GM19043 (cell line): ENCODE results near the gene APOL4.
"Not testable (repeated sequence)": the region's sequence is repeated elsewhere in the genome, so short reads cannot be mapped to it uniquely, and the experiment has no call there.

Experiments used
- ATAC-seq: cut with Tn5 transposase; IDR thresholded peaks from one replicate; pipeline ENCODE4 v1.9.1; 2021; ENCODE audit warnings: low read depth; ENCODE audit not compliant: unreplicated experiment

The APOL4 gene

GRCh38 chr22:36232715-36233401, 31.2 kb upstream of the APOL4 start:
- no peak for ATAC-seq

- not testable (repeated sequence) for ATAC-seq
These were observed 29.4 kb upstream of the APOL4 start for GRCh38 chr22:36231051-36231450.

GRCh38 chr22:36229649-36230048, 28.0 kb upstream of the APOL4 start:
- ATAC-seq: not testable (repeated sequence)

- no peak for ATAC-seq
These were observed 27.3 kb upstream of the APOL4 start for GRCh38 chr22:36228944-36229343.

GRCh38 chr22:36228369-36228768, 26.8 kb upstream of the APOL4 start:
- ATAC-seq: not testable (repeated sequence)

- no peak for ATAC-seq
These were observed 26.2 kb upstream of the APOL4 start for GRCh38 chr22:36227806-36228205.

DNA sequence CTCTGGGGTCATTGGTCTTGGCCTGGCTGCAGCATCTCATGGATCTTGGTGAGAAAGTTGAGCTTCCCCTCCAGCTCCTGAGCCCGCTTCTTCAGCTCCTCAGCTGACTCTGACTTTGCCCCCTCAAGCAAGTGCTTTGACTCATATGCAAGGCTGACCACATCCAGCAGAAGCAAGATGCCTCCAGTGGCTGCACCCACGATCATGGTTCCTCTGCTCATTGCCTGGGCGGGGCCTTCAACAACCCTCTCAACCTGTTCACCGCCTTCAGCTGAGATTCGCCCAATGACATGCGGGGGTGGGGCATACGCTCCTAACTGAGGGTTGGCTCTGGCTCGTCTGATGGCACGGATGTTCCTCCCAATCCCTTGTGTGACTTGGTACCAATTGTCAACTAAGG, 25.8 kb upstream of the APOL4 start:
- no peak for ATAC-seq

DNA sequence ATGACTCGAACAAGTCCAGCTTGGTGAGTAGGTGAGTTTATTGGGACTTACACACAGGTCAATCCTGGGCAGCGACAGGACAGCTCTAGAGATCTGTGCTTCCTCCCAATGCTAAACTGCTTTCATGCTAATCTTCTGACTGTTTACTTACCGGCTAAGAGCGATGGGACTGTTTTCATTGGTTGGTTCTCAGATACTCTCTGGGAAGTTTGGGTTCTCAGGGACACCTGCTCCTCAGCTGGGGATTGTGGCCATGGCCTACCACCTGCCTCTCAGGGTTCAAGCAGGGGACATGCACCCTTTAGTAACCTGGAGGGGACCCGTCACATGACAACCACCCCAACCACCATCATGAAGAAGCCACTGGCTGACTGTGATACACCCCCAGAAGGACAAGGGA, 24.6 kb upstream of the APOL4 start:
- no peak for ATAC-seq

DNA sequence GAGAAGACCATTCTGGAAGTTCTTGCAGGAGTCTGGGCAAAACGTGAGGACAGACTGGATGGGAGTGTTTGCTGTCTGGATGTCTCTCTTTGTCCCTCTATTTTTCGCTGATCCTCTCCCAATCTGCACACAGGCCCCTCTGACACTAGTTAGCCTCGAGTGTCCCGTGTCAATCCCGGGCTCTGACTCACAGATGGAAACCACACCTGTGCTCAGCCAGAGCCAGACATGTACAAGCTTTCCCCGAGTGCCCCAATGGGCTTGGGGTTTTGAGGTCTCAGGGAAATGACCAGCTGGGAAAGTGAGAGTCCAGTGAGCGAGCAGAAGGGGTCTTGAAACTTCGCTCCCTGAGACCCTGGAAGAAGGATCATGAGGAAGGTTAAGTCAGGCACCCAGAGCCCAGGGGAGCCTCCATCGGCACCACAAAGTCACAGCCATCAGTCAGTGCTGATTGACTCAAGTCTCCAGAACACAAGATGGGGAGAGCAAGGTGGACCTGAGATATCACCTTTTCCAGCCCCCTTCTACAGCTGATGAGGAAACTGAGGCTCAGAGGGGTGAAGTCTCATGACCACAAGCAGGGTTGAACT, 23.8 kb upstream of the APOL4 start:
- no peak for ATAC-seq

DNA sequence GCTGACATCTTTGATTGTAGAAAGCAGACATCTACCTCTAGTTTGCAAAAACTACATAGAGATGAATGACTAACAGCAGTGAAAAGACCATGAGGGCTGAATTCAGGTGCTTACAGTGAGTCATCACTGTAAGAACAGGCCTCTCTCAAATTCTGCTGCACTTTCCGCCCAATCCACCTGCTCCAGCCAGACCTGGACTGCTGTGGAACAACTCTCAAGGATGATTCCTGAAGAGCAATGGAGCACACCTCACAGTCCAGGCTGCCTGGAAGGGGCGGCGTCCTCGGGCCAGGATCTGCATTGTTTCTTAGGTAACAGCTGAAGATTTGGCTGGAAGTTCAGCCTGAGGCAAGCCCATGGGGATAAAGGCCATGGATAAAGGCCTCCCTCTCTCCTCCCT, 22.6 kb upstream of the APOL4 start:
- no peak for ATAC-seq

GRCh38 chr22:36223504-36223903, 21.9 kb upstream of the APOL4 start:
- no peak for ATAC-seq

DNA sequence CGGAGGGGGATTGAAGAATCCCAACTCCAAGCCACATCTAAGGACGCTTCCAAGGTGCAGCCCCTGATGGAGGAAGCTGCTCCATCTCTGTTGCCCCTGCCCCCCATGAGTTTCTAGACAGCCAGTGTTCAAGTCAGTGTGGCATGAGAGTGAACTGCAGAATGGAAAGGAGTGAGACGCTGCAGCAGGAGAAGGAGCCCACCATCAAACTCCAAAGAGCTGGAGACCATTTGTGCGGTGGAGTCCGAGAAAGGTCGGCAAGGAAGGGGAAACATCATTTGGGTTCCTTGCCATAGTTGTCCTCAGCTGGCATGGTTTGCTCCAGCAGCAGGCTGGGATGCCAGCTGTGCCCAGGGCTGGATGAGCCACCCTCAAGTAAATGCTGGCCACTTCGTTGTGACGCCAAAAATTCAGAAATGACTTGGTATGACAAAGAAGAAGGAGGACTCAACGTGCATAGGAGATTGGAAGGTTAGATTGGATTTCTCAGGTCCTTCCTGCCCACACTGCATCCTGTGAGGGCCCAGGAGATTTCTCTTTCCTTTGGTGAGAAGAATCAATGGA, 21.4 kb upstream of the APOL4 start:
- ATAC-seq: no peak

- no peak for ATAC-seq
These were observed 20.5 kb upstream of the APOL4 start for GRCh38 chr22:36221799-36222751.

- no peak for ATAC-seq
These were observed 18.9 kb upstream of the APOL4 start for GRCh38 chr22:36220451-36220921.

- ATAC-seq: no peak
These were observed 17.1 kb upstream of the APOL4 start for GRCh38 chr22:36218648-36219193.

DNA sequence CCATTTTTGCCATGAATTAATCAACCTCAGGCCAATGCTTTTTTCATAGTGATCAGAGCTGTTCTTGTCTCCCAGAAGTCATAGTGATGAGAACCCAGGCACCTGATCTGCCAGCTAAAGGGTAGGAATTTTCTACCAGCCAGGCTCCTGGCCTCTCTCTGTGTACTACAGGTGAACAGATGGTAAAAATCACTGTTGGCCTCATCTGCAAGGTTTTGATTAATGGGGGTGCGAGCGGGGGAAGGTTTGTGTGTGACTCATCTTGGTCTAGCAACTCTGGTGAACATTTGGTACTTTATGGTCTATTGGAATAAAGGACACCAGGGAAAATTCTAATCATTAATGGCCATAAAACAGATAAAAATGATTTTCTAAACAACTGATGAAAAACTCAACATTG, 14.4 kb upstream of the APOL4 start:
- no peak for ATAC-seq

- no peak for ATAC-seq
These were observed 12.0 kb upstream of the APOL4 start for GRCh38 chr22:36213586-36213985.

DNA sequence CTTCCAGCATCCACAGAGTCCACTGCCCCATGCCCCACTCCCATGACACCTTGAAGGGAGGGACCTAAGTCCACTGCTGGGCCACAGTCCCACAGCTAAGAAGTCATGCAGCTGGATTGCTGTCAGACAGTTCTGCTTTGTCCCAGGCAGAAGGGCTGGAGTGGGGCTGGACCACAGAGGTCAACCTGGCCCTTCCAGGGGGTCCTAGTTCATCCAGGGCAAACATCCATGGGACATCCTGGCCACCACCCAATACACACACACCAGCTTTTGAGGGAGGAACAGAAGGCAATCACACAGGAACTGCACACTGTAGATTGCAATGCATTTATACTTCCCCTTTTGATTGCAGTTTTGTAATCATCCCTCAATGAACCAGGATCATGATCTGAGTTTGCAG, 11.3 kb upstream of the APOL4 start:
- no peak for ATAC-seq

GRCh38 chr22:36211237-36211861, 9.7 kb upstream of the APOL4 start:
- no peak for ATAC-seq

- no peak for ATAC-seq
These were observed 8.6 kb upstream of the APOL4 start for GRCh38 chr22:36210224-36210623.
